ENCODE measurements around the gene ZSWIM6.

The ZSWIM6 gene

DNA sequence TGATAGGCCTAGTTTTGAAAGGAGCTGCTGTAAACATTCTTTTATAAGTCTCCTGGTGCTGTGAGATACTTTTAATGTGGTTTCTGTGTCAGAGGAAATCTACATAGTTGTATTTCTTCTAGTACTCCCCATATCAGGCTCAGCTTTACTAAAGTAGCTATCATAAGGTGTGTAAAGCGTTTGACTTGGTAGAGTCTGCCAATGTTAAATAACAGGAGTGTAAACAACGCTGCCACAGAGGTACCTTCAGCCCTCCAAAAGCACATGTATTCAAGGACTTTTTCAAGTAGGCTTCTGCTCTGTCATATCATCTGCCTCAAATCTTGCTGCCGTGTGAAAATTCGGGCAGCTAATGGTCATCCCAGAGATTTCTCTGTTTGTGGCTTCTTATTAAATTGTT, 142.7 kb downstream of the ZSWIM6 start:
- Histone ChIP-seq H3F3A (ENCODE audit: insufficient read depth, low read length) (no peaks in the 10 kb centered on the region), H3K4me2 (ENCODE audit: low read depth, low read length) (no peak overlapping the region), H3K9ac (ENCODE audit: low read length) (no peak overlapping the region), H3K9me2 (replicated peaks; ENCODE audit: insufficient read depth, low read length) (no peaks in the 10 kb centered on the region), H3K4me1 (ENCODE audit: low read length) (no peaks in the 10 kb centered on the region), H2AFZ (ENCODE audit: low read length) (no peak overlapping the region), H3K4me3 (ENCODE audit: low read length) (no peak overlapping the region), H3K36me3 (replicated peaks; ENCODE audit: insufficient read depth, low read length) (no peaks in the 10 kb centered on the region), H3K27ac (ENCODE audit: low read length) (no peak overlapping the region), H3K27me3 (replicated peaks; ENCODE audit: insufficient read depth, low read length) (no peaks in the 10 kb centered on the region), H3K79me2 (ENCODE audit: low read length) (peaks cover 5% of the 10 kb centered on the region; the same call in 1 of the 2 replicates), H4K20me1 (ENCODE audit: insufficient read depth, low read length) (no peaks in the 10 kb centered on the region), H3K9me3 (replicated peaks; ENCODE audit: insufficient read depth, low read length) (no peaks in the 10 kb centered on the region)
- no peak for DNase-seq
- no peak for TF ChIP-seq EZH2phosphoT487 (IDR thresholded peaks at IDR 0.05; ENCODE audit: low read length)

DNA sequence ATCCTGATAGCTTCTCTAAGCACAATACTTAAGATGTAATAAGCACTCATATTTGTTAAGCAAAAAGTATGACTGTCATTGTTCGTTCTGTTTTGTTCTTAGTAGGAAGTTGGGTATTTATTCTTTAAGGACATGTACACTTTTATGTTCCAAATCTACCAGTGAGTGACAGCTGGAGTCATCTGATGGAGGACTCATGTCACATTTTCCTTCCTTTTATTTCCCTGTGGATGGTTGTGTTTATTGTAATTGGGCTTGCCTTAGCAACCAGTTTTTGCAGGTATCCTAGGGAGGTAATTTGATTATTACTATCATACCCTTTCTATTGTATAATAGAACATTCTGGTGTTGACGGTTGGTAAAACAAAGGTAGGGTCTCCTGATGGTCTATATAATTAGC, 145.7 kb downstream of the ZSWIM6 start:
- H3K36me3 ChIP-seq (replicated peaks; ENCODE audit: insufficient read depth, low read length) = no peaks in the 10 kb centered on the region

DNA sequence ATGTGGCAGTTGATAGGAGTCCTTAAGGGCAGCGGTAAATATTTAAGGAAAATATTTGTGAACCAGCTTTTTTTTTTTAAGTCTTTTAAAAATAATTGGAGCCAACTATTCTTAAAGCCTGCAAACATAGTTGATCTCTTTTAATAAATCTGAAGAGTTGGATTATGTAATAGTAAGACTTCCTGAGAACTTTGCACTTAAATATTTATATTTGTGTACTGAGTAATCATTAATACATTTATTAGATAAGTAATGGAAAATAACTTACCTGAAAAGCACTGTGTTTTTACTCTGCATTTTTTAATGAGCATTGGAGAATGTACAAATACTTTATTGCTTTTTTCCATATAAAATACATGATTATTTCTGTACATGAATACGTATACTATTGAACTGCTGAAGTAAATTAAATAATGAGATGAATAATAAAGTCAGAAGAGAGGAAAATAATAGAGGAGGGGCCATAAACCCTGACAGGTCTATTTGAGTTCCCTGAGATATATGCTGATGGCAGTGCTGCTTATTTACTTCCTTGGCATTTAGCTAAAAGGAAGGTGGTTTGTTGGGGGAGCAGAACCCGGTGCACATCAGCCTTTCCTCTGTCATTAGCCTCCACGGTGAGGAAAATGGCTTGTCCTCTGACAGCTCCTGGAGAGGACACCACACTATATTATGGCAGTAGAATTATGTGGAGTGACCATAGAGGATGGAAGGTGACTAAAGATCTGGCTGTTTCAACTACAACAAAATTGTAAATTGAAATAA, 148.0 kb downstream of the ZSWIM6 start:
- no peaks in the 10 kb centered on the region for H4K20me1 ChIP-seq (ENCODE audit: insufficient read depth, low read length)

More for the DNA sequence above, 145.7 kb downstream of the ZSWIM6 start:
- Histone ChIP-seq H3K4me3 (ENCODE audit: low read length) (no peak overlapping the region), H3F3A (ENCODE audit: insufficient read depth, low read length) (no peaks in the 10 kb centered on the region), H3K9ac (ENCODE audit: low read length) (no peak overlapping the region), H3K4me2 (ENCODE audit: low read depth, low read length) (no peak overlapping the region), H3K79me2 (ENCODE audit: low read length) (no peaks in the 10 kb centered on the region), H2AFZ (ENCODE audit: low read length) (no peak overlapping the region), H3K4me1 (ENCODE audit: low read length) (no peaks in the 10 kb centered on the region), H3K27ac (ENCODE audit: low read length) (no peak overlapping the region), H4K20me1 (ENCODE audit: insufficient read depth, low read length) (no peaks in the 10 kb centered on the region), H3K9me3 (replicated peaks; ENCODE audit: insufficient read depth, low read length) (no peaks in the 10 kb centered on the region), H3K9me2 (replicated peaks; ENCODE audit: insufficient read depth, low read length) (no peaks in the 10 kb centered on the region), H3K27me3 (replicated peaks; ENCODE audit: insufficient read depth, low read length) (no peaks in the 10 kb centered on the region)
- no peak for DNase-seq
- TF ChIP-seq, protein P1, sequence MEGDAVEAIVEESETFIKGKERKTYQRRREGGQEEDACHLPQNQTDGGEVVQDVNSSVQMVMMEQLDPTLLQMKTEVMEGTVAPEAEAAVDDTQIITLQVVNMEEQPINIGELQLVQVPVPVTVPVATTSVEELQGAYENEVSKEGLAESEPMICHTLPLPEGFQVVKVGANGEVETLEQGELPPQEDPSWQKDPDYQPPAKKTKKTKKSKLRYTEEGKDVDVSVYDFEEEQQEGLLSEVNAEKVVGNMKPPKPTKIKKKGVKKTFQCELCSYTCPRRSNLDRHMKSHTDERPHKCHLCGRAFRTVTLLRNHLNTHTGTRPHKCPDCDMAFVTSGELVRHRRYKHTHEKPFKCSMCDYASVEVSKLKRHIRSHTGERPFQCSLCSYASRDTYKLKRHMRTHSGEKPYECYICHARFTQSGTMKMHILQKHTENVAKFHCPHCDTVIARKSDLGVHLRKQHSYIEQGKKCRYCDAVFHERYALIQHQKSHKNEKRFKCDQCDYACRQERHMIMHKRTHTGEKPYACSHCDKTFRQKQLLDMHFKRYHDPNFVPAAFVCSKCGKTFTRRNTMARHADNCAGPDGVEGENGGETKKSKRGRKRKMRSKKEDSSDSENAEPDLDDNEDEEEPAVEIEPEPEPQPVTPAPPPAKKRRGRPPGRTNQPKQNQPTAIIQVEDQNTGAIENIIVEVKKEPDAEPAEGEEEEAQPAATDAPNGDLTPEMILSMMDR (IDR thresholded peaks at IDR 0.05; ENCODE audit: low read length) = no peak
- no peak for TF ChIP-seq EZH2phosphoT487 (IDR thresholded peaks at IDR 0.05; ENCODE audit: low read length)
- TF ChIP-seq EZH2 (optimal IDR thresholded peaks at IDR 0.05; ENCODE audit: low read depth, low read length) = no peak

More for the DNA sequence above, 148.0 kb downstream of the ZSWIM6 start:
- no peaks in the 10 kb centered on the region for H3K4me1 ChIP-seq (ENCODE audit: low read length)
- no peak overlapping the region for H3K27ac ChIP-seq (ENCODE audit: low read length)
- no peaks in the 10 kb centered on the region for H3K9me2 ChIP-seq (replicated peaks; ENCODE audit: insufficient read depth, low read length)
- H3K9me3 ChIP-seq (replicated peaks; ENCODE audit: insufficient read depth, low read length) = no peaks in the 10 kb centered on the region
- H3K36me3 ChIP-seq (replicated peaks; ENCODE audit: insufficient read depth, low read length) = no peaks in the 10 kb centered on the region
- no peaks in the 10 kb centered on the region for H3K79me2 ChIP-seq (ENCODE audit: low read length)
- no peaks in the 10 kb centered on the region for H3K27me3 ChIP-seq (replicated peaks; ENCODE audit: insufficient read depth, low read length)
- no peaks in the 10 kb centered on the region for H3F3A ChIP-seq (ENCODE audit: insufficient read depth, low read length)
- no peak overlapping the region for H3K4me3 ChIP-seq (ENCODE audit: low read length)
- TF ChIP-seq, protein P1 (IDR thresholded peaks at IDR 0.05; ENCODE audit: low read length) = no peak
- TF ChIP-seq EZH2 (optimal IDR thresholded peaks at IDR 0.05; ENCODE audit: low read depth, low read length) (no peak), EZH2phosphoT487 (IDR thresholded peaks at IDR 0.05; ENCODE audit: low read length) (no peak)
- H2AFZ ChIP-seq (ENCODE audit: low read length) = no peak overlapping the region
- no peak overlapping the region for H3K9ac ChIP-seq (ENCODE audit: low read length)
- no peak overlapping the region for H3K4me2 ChIP-seq (ENCODE audit: low read depth, low read length)
- DNase-seq = no peak
